HG03108 (cell line): Measurements from ENCODE around the gene AMPH.
"Not testable (repeated sequence)": the region's sequence is repeated elsewhere in the genome, so short reads cannot be mapped to it uniquely, and the experiment has no call there.

Experiments used
- ATAC-seq: cut with Tn5 transposase; IDR thresholded peaks from one replicate; pipeline ENCODE4 v1.9.1; 2021; ENCODE audit warnings: moderate library complexity; ENCODE audit not compliant: unreplicated experiment

Gene AMPH

DNA sequence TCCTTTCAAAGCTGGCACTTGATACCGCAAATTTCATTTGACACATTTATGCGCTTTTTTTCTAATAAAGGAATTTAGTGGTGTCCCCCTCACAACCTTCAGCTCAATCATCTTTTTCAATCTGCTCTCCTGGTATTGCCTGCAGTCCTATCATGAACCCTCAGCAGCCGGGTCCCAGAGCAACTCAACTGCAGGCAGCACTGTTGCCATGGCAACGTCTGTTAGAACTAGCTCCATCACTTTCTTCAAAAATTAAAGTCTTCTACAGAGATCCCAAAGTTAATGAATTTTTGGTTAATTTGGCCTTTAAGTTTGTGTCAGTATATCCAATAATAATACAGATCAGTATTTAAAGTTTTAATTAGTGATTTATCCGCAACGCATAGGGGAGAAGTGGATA, 221.6 kb downstream of the AMPH start:
- no peak for ATAC-seq

DNA sequence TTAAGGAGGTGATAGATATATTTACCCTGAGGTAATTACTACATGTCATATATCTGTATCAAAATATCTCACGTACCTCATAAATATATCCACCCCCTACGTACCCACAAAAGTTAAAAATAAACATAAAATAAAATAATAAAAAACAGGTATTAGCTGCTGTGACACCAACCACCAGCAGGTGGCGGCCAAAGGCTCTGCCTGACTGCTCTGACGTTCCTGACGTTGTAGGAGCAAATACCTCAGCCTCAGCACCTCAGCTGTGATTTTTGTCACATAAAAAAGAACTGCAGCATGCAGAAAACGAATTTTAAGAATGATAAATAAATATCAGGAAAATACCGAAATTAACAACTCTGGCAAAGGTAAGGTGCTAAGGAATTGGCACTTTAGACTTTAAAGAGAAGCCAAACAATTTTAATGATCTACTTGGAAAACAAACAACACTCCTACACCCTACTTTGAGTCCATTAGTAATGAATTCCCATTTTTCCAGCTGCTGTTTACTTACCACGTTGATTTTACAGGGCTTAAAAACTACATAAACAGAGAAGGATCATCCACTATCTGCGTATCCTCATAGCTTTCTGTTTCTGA, 232.3 kb downstream of the AMPH start:
- ATAC-seq = no peak

DNA sequence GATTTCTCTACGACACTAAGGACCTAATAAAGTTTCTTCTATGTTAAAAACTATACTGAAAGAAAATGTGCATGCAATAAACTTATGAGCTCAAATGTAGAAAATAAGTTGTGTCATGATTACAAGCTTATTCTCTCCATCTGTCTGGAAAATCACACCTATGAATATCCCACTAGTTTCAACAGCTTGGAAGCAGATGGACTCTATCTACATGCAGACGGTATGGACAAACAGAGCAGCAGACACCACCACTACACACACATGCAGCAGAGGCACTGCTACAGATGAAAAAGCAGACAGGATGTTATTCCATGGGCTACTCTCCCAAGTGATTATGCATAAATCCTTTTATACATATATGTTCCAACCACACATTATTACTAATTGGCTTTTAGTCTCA, 234.3 kb downstream of the AMPH start:
- no peak for ATAC-seq

DNA sequence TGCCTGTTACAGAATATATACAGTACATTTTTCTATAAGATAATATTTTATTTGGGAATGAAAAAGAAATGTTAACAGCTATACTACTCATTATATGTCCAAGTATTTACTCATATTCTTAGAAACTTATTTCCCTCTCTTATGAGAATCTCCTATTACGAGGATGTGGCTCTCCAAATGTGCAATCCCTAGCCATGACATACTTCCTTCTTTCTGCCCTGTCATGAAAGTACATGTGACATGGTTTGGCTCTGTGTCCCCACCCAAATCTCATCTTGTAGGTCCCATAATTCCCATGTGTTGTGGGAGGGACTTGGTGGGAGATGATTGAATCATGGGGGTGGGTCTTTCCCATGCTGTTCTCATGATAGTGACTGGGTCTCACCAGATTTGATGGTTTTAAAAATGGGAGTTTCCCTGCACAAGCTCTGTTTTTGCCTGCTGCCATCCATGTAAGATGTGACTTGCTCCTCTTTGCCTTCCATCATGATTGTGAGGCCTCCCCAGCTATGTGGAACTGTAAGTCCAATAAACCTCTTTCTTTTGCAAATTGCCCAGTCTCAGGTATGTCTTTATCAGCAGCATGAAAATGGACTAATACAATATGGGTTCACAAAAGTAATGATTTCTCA, 235.1 kb downstream of the AMPH start:
- not testable (repeated sequence) for ATAC-seq

DNA sequence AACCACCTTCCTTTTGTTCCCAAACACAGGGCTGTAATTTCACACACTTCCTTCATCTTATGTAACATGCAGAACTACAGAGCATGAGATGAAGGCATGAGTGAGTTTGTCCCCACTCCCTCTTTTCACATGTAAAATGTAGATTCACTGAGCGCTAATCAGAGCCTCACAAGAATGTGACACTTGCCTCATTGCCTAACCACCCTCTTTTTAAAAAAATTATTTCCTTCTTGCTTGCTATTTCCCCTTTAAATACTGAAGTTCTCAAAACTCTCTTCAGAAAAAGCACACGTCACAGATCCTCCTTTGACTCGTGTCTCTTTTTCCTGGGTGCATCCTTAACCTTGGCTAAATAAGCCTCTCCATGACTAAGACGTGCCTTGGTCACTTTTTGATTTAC, 236.5 kb downstream of the AMPH start:
- ATAC-seq = no peak

DNA sequence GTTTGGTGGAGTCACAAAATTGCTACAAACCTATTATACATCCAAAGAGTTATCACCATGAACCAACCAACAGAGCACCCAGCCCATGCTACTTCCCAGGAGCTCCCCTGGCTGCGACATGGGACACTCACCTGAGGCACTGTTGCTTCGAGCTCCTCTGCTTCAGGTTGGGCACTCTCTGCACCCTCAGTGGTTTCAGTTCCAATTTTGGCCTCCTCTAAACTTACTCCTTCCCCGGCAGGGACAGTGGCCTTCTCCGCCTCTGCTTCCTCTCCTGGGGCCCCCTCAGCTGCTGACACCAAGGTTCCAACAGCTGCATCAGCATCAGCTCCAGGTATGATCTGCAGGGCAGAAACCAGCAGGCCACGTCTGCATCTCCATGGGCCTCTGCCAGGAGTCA, 237.3 kb downstream of the AMPH start:
- ATAC-seq = no peak

- ATAC-seq = no peak
Measured at GRCh38 chr7:38391751-38392150, 239.4 kb downstream of the AMPH start.

- ATAC-seq = no peak
Measured at GRCh38 chr7:38385682-38386081, 245.5 kb downstream of the AMPH start.

DNA sequence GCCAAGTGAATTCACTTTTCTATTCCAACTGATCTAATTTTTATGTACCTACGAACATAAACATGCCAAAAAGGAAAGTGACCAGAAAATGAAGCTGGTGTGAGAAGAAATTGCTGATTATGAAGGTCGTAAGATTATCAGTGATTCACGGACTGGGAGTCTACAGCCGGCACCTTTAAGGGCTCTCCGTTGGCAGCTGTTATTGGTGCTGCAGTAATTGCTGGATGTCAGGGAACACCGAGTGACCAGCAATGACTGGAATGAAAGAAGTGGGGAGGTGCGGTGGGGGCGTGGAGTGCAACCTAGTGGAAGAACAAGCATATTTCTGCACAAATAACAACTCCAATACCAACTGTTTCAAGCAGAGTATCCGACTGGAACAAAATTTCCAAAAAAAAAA, 247.9 kb downstream of the AMPH start:
- ATAC-seq = no peak

GRCh38 chr7:38382684-38383083, 248.5 kb downstream of the AMPH start:
- no peak for ATAC-seq

- ATAC-seq = no peak
Measured at GRCh38 chr7:38375453-38375852, 255.7 kb downstream of the AMPH start.

- ATAC-seq = no peak
Measured at GRCh38 chr7:38374507-38374906, 256.7 kb downstream of the AMPH start.

- no peak for ATAC-seq
Measured at GRCh38 chr7:38373155-38373554, 258.0 kb downstream of the AMPH start.

DNA sequence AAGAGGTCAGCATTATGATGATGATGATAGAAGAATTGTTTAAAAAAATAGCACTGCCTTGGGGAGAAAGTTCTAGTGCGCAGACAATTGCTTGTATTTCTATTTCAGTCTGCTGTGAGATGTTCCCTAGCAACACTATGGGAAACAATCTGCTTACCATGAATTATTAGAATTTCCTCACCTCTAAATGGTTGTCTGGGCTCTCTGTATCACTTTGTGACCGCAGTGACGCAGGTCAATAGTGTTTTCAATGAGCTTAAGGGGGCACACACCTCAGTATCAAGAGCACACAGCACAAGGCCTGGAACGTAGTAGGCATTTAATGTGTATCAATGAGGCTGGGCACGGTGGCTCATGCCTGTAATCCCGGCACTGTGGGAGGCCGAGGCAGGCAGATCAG, 258.9 kb downstream of the AMPH start:
- no peak for ATAC-seq

DNA sequence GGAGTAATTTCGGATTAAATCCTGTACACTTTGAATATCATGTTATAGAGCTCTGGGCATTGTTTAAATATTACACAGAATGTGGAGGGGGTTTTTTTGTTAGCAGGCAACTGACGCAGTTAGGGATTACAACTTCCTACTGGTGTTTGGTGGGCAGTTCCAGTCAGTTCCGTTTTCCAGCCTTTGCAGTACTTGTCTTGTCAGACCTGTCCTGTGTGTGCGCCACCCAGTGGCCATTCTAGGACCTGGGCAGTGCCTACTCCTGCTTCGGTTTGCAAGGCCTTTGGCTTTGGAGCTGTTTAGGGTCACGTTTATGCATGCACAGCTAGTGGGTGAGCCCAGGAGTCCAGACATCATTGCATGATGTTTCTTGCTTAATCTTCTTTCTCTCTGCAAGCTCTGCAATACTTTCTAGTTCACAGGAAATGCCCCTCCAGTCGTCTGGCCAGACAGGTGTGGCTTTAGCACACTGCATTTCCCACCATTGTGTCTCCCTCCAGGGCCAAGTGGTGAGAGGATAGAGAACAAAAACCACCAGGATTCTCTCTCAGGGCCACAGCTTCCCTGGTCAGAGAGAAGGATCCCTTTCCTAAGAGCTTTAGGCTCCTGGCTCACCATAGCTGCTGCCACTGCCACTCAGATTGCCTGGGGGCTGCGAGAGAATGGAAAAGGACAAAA, 261.2 kb downstream of the AMPH start:
- peak; percentile 46 for ATAC-seq

DNA sequence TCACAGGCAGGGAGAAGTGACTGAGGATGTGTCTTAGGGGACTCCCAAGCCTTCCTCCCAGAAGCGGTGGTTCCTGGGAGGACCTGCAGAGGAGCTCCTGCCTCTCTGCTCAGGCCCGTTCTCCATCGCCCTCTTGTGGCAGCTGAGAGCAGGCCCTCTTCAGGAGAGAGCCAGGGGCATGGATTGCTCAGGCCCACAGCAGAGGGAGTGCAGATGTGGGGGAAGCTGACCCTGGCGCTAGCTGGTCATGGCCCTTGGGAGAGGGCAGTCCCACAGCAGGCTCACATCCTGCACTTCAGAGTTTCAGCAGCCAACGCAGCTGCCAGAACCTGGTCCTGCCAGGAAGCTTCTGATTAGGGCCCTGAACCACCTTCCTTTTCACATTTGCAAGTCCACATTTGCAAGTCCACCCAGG, 263.0 kb downstream of the AMPH start:
- ATAC-seq = peak; percentile 43

- peak; percentile 65 for ATAC-seq
Measured at GRCh38 chr7:38367301-38367890, 263.8 kb downstream of the AMPH start.

- not testable (repeated sequence) for ATAC-seq
Measured at GRCh38 chr7:38363379-38363778, 267.8 kb downstream of the AMPH start.

GRCh38 chr7:38362611-38363237, 268.4 kb downstream of the AMPH start:
- ATAC-seq = peak; percentile 33

DNA sequence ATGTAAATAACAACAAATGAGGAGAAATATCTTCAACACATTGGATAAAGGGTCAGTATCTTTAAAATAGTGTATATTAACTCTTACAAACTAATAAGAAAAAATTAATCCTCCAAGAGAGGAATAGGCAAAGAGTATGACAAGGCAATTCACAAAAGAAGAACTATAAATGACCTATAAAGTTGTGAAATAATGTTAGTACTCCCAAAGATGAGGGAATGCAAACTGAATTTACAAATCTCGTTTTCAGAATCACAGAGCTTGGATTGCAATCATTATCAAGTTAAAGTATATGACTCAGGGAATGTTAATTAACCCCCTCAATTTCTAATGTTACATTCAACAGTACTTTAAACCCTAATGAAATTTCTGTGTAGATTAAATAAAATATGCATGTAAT, 270.4 kb downstream of the AMPH start:
- ATAC-seq = no peak

DNA sequence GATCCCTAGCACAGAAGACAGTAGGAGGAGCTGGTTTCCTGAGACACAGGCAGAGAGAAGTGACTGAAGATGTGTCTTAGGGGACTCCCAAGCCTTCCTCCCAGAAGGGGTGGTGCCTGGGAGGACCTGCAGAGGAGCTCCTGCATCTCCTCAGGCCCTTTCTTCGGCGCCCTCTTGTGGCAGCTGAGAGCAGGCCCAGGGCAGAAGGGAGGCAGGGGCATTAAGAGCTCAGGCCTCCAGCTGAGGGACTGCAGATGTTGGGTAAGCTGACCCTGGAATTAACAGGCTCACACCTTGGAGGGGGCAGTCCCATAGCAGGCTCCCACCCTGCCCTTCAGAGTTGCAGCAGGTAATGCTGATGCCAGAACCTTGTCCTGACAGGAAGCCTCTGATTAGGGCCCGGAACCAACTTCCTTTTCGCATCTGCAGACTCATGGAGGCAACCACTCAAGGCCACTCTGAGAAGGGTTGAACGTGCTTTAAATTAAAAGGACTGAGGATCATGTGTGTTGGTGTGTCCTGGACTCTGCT, 272.0 kb downstream of the AMPH start:
- peak; percentile 69 for ATAC-seq
